ENCODE data around the gene UNC13D. TPM values are rescaled to one million over a fixed set of nuclear protein-coding genes. Genes with fewer than 3 reads are reported as not detected.
"Not testable (repeated sequence)": the region's sequence is repeated elsewhere in the genome, so short reads cannot be mapped to it uniquely, and the experiment has no call there.

UNC13D gene
- total and polyA plus RNA-seq, 11 donors = 2.1 to 28.5 (median 5.8) TPM

DNA sequence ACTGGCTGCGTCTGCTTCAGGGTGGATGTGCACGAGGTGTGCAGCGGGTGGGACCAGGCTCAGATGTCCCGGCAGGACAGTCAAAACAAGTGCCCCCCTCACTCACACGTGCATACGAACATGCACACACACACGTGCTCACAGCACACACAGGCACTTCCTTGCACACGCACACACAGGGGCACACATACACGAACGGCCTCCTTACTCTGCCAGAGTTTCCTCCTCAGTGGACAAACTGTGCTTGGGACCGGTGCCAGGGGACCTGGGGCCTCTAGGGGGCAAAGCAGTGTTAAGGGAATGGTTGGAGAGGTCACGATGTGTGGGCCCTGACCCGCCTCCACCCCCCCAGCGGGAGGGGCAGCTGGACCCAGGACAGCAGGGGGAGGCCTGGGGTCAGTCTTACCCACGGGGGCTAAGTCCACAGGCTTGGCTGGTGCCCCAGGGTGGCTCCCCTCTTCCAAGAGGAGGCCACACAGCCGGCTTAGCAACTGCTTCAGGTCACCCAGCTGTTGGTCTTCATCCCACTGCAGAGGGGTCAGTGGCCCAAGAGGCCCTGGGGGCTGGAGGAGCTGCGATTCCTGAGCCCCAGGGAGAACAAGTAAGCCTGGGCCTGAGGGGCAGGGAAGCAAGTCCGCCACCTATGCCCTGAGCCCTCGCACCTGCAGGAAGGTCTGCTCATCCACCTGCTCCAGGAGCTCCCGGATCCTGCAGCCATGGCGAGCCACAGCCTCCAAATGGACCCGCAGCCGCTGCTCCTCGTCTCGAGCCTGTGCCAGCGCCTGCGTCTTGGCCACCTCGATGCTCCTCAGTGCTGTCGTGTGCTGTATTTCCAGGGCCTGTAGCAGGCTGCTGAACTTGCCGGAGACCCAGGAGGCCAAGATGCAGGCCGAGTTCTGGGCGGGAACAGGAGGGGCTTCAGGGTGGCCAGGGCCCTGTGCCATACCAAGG lies 47.7 kb upstream of the UNC13D start:
- TF ChIP-seq, protein P1, sequence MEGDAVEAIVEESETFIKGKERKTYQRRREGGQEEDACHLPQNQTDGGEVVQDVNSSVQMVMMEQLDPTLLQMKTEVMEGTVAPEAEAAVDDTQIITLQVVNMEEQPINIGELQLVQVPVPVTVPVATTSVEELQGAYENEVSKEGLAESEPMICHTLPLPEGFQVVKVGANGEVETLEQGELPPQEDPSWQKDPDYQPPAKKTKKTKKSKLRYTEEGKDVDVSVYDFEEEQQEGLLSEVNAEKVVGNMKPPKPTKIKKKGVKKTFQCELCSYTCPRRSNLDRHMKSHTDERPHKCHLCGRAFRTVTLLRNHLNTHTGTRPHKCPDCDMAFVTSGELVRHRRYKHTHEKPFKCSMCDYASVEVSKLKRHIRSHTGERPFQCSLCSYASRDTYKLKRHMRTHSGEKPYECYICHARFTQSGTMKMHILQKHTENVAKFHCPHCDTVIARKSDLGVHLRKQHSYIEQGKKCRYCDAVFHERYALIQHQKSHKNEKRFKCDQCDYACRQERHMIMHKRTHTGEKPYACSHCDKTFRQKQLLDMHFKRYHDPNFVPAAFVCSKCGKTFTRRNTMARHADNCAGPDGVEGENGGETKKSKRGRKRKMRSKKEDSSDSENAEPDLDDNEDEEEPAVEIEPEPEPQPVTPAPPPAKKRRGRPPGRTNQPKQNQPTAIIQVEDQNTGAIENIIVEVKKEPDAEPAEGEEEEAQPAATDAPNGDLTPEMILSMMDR (IDR thresholded peaks at IDR 0.05) = no peak
- TF ChIP-seq POLR2A (IDR thresholded peaks at IDR 0.05) = no peak
- intact Hi-C loops (cut with DNase I) = loop anchor here in 5 of 10 donors (5.0 to 10.0 kb wide), 5 partner anchors 35 to 127 kb away; partner anchors contain the start of genes GALK1 (in 1 of the 5), UNC13D (in 1 of the 5), UNK (in 1 of the 5) and WBP2 (in 1 of the 5)
- H3K4me3 ChIP-seq = no peak overlapping the region
- 78 to 84% (median 80%) methylated on average over 20 to 32 of the region's 32 CpGs for WGBS, 4 donors
- ATAC-seq (no peak), DNase-seq (no peak)
- peaks cover 0 to 37% (median 33%) of the 10 kb centered on the region in 9 donors for H3K36me3 ChIP-seq
- no peaks in the 10 kb centered on the region for H3K27me3 ChIP-seq
- H3K27ac ChIP-seq = peak overlapping the region in 1 of 12 donors; percentile 17
- peaks cover 0 to 24% (median 19%) of the 10 kb centered on the region in 12 donors for H3K4me1 ChIP-seq
- H3K9me3 ChIP-seq = no peaks in the 10 kb centered on the region

DNA sequence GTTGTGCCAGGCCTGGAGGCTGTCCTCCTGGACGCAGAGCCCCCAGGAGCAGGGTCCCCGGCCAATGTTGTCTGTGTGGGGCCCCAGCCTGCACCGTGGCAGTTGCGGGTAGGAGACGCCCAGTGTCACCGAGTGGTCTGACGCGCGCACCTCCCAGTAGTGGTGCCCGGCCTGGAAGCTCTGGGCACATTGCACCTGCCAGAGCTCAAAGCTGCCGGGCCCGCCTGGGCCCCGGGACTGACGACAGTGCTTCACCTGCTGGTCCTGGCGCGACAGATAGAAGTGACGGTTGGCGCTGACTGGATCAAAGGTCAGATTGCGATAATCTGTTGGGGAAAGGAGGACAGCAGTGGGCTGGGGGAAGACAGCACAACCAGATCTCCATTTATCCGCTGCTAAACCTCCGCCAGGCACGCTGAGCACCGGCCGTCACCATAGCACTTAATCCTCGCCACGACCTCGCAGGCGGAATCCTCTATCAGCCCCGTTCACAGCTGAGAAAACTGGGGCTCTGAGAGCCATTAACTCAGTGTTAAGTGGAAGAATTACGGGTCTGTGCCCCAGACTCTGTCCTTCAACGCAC lies 46.9 kb upstream of the UNC13D start:
- intact Hi-C loops (cut with DNase I) = loop anchor here in 5 of 10 donors (5.0 to 10.0 kb wide), 5 partner anchors 34 to 126 kb away; partner anchors contain the start of genes GALK1 (in 1 of the 5), UNC13D (in 1 of the 5), UNK (in 1 of the 5) and WBP2 (in 1 of the 5)
- 90 to 94% (median 92%) methylated on average over 18 to 31 of the region's 31 CpGs for whole genome bisulfite sequencing, 4 donors
- H3K27ac ChIP-seq = no peak overlapping the region
- peaks cover 0 to 37% (median 33%) of the 10 kb centered on the region in 9 donors for H3K36me3 ChIP-seq
- TF ChIP-seq, protein P1 (IDR thresholded peaks at IDR 0.05) = no peak
- no peak for TF ChIP-seq POLR2A (IDR thresholded peaks at IDR 0.05)
- no peak overlapping the region for H3K4me3 ChIP-seq
- peaks cover 0 to 24% (median 17%) of the 10 kb centered on the region in 12 donors for H3K4me1 ChIP-seq
- no peak for DNase-seq
- no peaks in the 10 kb centered on the region for H3K27me3 ChIP-seq
- no peak for ATAC-seq
- H3K9me3 ChIP-seq = no peaks in the 10 kb centered on the region

DNA sequence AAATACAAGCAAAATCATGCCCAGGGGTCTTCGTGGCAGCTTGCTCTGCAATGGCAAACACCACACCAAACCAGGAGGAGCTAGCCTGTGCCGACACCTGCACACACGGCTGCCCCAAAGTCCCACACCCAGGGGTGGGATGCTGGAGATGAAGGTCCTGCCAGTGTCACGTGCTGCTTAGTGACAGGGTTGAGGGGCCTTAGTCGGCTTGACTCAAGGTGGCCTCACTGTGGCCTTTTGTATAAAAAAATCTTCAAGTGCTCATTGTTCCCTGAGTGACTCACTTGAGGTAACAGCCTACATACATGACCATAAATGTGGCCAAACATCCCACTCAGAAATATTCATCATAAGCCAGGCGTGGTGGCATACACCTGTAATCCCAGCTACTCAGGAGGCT lies 45.2 kb upstream of the UNC13D start:
- ATAC-seq = no peak
- 69 to 79% (median 72%) methylated on average over 5 to 6 of the region's 6 CpGs for WGBS, 4 donors
- intact Hi-C loops (cut with DNase I) = no loop called here
- Histone ChIP-seq H3K27me3 (no peaks in the 10 kb centered on the region), H3K4me1 (peaks cover 0 to 16% (median 4%) of the 10 kb centered on the region in 12 donors), H3K4me3 (no peak overlapping the region), H3K36me3 (peaks cover 0 to 37% (median 33%) of the 10 kb centered on the region in 9 donors), H3K27ac (no peak overlapping the region), H3K9me3 (no peaks in the 10 kb centered on the region)
- no peak for TF ChIP-seq POLR2A (IDR thresholded peaks at IDR 0.05)
- TF ChIP-seq, protein P1 (IDR thresholded peaks at IDR 0.05) = no peak
- DNase-seq = no peak

DNA sequence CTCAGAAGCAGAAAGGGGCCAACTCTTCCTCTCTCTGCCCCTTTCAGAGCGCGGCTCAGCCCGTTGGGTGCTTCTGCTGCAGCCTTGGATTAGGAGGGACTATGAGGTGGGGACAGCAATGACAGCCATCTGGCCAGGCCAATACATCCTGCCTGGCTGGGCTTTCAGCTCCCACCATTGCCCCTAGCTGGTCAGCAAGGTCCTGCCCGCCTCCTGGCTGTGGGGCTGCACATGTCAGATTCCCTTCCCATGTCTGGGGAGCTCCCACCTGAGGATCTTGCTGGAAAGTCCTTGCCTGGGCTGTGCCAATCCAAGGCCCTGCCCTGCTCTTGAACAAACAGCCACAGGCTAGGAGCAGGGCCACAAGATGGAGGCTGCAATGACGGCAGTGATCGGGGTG lies 44.3 kb upstream of the UNC13D start:
- H3K4me3 ChIP-seq = no peak overlapping the region
- intact Hi-C loops (cut with DNase I) = no loop called here
- no peaks in the 10 kb centered on the region for H3K9me3 ChIP-seq
- TF ChIP-seq, protein P1 (IDR thresholded peaks at IDR 0.05) = no peak
- H3K4me1 ChIP-seq = peaks cover 0 to 9% (median 0%) of the 10 kb centered on the region in 12 donors
- H3K36me3 ChIP-seq = peaks cover 0 to 37% (median 33%) of the 10 kb centered on the region in 9 donors
- ATAC-seq = no peak
- whole genome bisulfite sequencing, 4 donors = 84 to 88% (median 87%) methylated on average over 6 of the region's 6 CpGs
- no peak for DNase-seq
- H3K27me3 ChIP-seq = no peaks in the 10 kb centered on the region
- H3K27ac ChIP-seq = no peak overlapping the region

DNA sequence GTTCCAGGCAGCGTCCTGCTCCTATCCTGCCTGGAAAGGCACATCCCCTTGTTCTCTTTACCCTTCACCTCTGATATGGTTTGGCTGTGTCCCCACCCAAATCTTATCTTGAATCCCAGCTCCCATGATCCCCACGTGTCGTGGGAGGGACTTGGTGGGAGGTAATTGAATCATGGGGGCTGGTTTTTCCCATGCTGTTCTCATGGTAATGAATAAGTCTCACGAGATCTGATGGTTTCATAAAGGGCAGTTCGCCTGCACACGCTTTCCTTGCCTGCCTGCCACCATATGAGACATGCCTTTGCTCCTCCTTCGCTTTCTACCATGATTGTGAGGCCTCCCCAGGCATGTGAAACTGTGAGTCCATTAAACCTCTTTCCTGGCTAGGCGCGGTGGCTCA lies 41.7 kb upstream of the UNC13D start:
- H3K4me3 ChIP-seq; H3K27ac ChIP-seq; ATAC-seq; H3K9me3 ChIP-seq; intact Hi-C loops (cut with DNase I); DNase-seq; H3K27me3 ChIP-seq; H3K4me1 ChIP-seq: not testable (repeated sequence)
- peaks cover 0 to 28% (median 16%) of the 10 kb centered on the region in 9 donors for H3K36me3 ChIP-seq
- 82 to 84% (median 82%) methylated on average over 9 of the region's 9 CpGs for WGBS, 4 donors

Measured in heart left ventricle (tissue), 16 donors.